Stomach (tissue), 4 donors: ENCODE data around the gene DDR1.
"Not testable (repeated sequence)": the region's sequence is repeated elsewhere in the genome, so short reads cannot be mapped to it uniquely, and the experiment has no call there.

ENCODE experiments used
- EP300 ChIP-seq: sonication (generic); formaldehyde crosslinking; IDR thresholded peaks from one replicate; pipeline ENCODE4 v1.6.1; 2017; ENCODE audit warnings: antibody characterized with exemption
- POLR2A ChIP-seq, 4 donors: fragments of 450-650 bp; IDR thresholded peaks; one replicate each; pipeline ENCODE4 v1.6.1; 2016; ENCODE audit warnings: antibody characterized with exemption in 4 of 4, control low read depth in 2 of 4, mild to moderate bottlenecking in 1 of 4, moderate library complexity in 1 of 4
- POLR2AphosphoS5 ChIP-seq, 3 donors: sonication (generic); formaldehyde crosslinking; IDR thresholded peaks; one replicate each; pipeline ENCODE4 v1.6.1; 2016; ENCODE audit warnings: antibody characterized with exemption in 3 of 3
- TF ChIP-seq, protein P1 (sequence below), 7 experiments: fragments of 450-650 bp in 4 of 7; fragments of 200-600 bp in 3 of 7; sonication (generic) in 3 of 7; IDR thresholded peaks; one replicate each; pipeline ENCODE4 v1.5.1; 2016 to 2019; ENCODE audit warnings: antibody characterized with exemption in 7 of 7, control low read depth in 2 of 7, mild to moderate bottlenecking in 1 of 7

DNA sequence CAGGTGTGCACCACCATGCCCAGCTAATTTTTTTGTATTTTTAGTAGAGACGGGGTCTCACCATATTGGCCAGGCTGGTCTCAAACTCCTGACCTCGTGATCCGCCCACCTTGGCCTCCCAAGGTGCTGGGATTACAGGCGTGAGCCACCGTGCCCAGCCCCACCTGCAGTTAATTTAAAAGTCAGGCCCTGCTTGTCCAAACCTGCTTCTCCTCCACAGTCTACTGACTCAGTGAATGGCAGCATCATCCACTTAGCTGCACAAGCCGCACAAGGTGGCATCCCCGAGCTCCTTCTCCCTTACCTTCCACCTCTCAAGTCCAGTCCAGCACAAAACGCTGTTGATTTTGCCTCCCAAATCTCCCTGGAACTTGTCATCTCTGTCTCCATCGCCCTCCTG is 17.9 kb downstream of the DDR1 start:
- TF ChIP-seq, protein P1, sequence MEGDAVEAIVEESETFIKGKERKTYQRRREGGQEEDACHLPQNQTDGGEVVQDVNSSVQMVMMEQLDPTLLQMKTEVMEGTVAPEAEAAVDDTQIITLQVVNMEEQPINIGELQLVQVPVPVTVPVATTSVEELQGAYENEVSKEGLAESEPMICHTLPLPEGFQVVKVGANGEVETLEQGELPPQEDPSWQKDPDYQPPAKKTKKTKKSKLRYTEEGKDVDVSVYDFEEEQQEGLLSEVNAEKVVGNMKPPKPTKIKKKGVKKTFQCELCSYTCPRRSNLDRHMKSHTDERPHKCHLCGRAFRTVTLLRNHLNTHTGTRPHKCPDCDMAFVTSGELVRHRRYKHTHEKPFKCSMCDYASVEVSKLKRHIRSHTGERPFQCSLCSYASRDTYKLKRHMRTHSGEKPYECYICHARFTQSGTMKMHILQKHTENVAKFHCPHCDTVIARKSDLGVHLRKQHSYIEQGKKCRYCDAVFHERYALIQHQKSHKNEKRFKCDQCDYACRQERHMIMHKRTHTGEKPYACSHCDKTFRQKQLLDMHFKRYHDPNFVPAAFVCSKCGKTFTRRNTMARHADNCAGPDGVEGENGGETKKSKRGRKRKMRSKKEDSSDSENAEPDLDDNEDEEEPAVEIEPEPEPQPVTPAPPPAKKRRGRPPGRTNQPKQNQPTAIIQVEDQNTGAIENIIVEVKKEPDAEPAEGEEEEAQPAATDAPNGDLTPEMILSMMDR (IDR thresholded peaks at IDR 0.05), result not testable (repeated sequence)
- TF ChIP-seq EP300; POLR2A (IDR thresholded peaks at IDR 0.05); POLR2AphosphoS5 (IDR thresholded peaks at IDR 0.05): not testable (repeated sequence)
